Measurements from ENCODE around the gene RAD51B.

RAD51B gene

DNA sequence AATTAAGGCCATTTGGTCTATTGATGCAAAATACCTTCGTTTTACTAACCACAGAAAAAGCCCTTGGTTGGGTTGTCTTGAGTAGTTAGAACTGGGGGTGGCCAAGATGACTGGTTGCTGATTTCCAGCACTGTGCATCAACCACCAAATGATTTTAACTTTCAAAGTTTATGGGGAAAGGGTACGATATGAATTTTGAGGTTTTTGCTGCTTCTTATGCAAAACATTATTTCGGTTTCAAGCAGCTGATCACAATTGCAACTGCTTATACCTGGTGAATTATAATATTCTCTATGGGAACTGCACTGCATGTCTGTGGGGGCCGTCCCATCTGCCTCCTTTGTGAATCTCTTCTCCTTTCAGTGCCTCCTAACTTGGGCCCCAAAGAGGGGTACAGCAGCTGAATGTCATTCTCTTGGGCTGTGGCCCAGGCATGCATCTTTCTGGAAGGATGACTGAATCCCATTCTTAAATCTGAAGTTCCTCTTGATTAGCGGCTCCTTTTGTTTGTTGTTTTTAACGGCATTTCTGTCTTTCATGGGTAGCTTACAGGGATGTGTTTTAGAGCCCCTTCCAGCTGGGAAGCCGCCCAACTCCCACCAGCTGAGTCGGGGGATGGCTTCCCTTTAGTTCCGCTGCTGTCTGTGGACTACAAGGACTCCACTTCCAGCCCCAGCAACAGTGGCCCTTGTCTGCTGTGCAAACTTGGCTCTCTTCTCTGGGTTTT, 493.5 kb downstream of the RAD51B start (continued):
- TF ChIP-seq, protein P1, sequence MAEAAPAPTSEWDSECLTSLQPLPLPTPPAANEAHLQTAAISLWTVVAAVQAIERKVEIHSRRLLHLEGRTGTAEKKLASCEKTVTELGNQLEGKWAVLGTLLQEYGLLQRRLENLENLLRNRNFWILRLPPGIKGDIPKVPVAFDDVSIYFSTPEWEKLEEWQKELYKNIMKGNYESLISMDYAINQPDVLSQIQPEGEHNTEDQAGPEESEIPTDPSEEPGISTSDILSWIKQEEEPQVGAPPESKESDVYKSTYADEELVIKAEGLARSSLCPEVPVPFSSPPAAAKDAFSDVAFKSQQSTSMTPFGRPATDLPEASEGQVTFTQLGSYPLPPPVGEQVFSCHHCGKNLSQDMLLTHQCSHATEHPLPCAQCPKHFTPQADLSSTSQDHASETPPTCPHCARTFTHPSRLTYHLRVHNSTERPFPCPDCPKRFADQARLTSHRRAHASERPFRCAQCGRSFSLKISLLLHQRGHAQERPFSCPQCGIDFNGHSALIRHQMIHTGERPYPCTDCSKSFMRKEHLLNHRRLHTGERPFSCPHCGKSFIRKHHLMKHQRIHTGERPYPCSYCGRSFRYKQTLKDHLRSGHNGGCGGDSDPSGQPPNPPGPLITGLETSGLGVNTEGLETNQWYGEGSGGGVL (tag by site-specific recombination; IDR thresholded peaks at IDR 0.05), result no peak
- TF ChIP-seq SETDB1 (IDR thresholded peaks at IDR 0.05; ENCODE audit: insufficient read length, low read length), result no peak

DNA sequence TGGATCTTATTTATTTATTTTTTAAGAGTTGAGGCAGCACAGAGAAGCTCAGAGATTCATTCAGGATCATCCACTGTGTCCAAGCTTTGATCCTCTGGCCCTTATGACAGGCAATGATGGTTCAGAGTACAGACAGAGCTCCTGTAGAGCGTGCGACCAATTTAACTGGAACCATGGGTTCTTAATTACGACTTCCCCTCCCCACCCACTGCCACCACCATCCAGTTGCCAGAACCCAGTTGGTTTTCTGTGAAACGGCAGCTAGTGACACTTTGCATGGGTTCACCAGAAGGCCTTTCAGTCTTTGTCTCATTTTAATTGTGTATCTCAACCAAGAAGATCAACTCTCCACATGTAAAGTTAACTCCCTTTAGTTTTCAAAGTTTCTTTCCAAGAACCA, 495.1 kb downstream of the RAD51B start:
- H3K27ac ChIP-seq (ENCODE audit: extremely low read depth, low read depth, low read length), result no peak overlapping the region
- no peaks in the 10 kb centered on the region for H3K36me3 ChIP-seq (ENCODE audit: control insufficient read depth in 2 of 2, insufficient read depth in 1 of 2, low read length in 2 of 2)
- H3K4me3 ChIP-seq (ENCODE audit: low read depth, low read length), result no peak overlapping the region
- no peaks in the 10 kb centered on the region for H3K4me1 ChIP-seq (ENCODE audit: control insufficient read depth, insufficient read depth, low read length)
- TF ChIP-seq GLIS2 (tag by site-specific recombination; IDR thresholded peaks at IDR 0.05), result no peak
- no peak for TF ChIP-seq ZNF335 (tag by site-specific recombination; conservative IDR thresholded peaks at IDR 0.05)
- TF ChIP-seq, protein P2, sequence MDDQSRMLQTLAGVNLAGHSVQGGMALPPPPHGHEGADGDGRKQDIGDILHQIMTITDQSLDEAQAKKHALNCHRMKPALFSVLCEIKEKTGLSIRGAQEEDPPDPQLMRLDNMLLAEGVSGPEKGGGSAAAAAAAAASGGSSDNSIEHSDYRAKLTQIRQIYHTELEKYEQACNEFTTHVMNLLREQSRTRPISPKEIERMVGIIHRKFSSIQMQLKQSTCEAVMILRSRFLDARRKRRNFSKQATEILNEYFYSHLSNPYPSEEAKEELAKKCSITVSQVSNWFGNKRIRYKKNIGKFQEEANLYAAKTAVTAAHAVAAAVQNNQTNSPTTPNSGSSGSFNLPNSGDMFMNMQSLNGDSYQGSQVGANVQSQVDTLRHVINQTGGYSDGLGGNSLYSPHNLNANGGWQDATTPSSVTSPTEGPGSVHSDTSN (CRISPR knock-in tag; IDR thresholded peaks at IDR 0.05), result no peak
- no peak for TF ChIP-seq ZNF600 (tag by site-specific recombination; IDR thresholded peaks at IDR 0.05)
- CTCF ChIA-PET, result interaction anchor here (0.7 kb wide), 1 partner anchor 68 kb away, joined by 3 read pairs; no protein-coding TSS in a partner anchor
- no peaks in the 10 kb centered on the region for H3K9me3 ChIP-seq (ENCODE audit: control insufficient read depth, insufficient read depth, low read depth, low read length)
- POLR2A ChIA-PET, result no interaction called here

DNA sequence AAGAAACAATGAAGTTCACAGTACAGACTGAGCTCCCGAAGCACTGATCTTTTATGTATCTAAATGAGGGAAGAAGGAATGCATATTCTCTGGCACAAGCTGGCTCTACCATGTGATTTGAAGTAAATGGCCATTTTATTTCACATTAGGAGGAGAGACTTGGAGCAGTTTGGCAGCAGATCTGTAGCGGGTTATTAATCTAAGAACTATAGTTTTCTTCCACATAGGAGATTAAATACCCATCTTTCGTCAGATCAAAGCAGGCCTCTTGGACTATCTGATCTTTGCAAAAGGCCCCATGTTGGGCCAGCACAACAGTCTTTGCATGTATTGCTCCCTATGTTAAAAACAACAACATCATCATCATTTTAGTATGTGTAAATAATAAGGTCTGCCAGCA, 495.5 kb downstream of the RAD51B start:
- Histone ChIP-seq H3K4me3 (ENCODE audit: low read depth, low read length) (no peak overlapping the region), H3K36me3 (ENCODE audit: control insufficient read depth in 2 of 2, insufficient read depth in 1 of 2, low read length in 2 of 2) (no peaks in the 10 kb centered on the region), H3K9me3 (ENCODE audit: control insufficient read depth, insufficient read depth, low read depth, low read length) (no peaks in the 10 kb centered on the region), H3K27ac (ENCODE audit: extremely low read depth, low read depth, low read length) (no peak overlapping the region), H3K4me1 (ENCODE audit: control insufficient read depth, insufficient read depth, low read length) (no peaks in the 10 kb centered on the region)
- ChIA-PET CTCF (no interaction called here), POLR2A (no interaction called here)
- TF ChIP-seq, protein P2 (CRISPR knock-in tag; IDR thresholded peaks at IDR 0.05), result no peak
- TF ChIP-seq, protein P3, sequence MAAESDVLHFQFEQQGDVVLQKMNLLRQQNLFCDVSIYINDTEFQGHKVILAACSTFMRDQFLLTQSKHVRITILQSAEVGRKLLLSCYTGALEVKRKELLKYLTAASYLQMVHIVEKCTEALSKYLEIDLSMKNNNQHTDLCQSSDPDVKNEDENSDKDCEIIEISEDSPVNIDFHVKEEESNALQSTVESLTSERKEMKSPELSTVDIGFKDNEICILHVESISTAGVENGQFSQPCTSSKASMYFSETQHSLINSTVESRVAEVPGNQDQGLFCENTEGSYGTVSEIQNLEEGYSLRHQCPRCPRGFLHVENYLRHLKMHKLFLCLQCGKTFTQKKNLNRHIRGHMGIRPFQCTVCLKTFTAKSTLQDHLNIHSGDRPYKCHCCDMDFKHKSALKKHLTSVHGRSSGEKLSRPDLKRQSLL (tag by site-specific recombination; IDR thresholded peaks at IDR 0.05), result no peak
- no peak for TF ChIP-seq KLF10 (tag by site-specific recombination; IDR thresholded peaks at IDR 0.05)

DNA sequence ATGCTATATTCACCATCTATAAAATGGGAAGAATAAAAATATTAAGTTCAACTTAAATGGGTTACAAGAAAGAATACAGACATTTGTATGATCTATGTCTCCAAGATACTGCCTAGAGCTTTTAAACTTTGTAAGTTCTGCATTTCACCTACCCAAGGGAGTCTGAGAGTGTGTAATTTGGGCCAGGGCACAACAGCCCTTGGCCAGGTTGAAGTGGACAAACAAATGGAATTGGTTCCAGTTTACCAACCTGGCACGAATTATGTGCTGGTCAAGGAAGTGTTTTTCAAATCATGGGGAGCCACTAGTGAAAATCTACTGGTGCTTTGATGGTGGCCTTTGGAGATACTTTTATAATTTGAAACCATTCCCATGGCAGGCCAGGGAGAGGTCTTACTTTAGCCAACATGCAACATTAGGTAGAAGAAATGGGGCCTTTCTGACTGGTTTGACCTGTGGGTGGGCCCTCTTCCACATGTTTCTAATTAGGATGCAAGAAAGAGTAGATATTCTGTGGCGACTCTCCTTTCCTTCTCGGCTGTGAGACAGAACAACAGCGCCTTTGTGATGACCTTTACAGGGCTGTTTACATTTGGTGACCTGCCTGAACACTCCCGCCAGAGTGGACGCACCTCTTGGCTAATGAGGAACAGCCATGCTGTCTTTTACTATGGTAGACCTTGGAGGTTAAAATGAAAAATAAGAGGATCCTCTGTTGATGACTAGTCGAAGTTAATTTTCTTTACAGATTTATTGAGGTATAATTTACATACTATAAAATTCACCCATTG, 496.7 kb downstream of the RAD51B start:
- POLR2A ChIA-PET, result no interaction called here
- no peak overlapping the region for H3K27ac ChIP-seq (ENCODE audit: extremely low read depth, low read depth, low read length)
- H3K4me1 ChIP-seq (ENCODE audit: control insufficient read depth, insufficient read depth, low read length), result no peaks in the 10 kb centered on the region
- no peak overlapping the region for H3K4me3 ChIP-seq (ENCODE audit: low read depth, low read length)
- CTCF ChIA-PET, result no interaction called here
- TF ChIP-seq ZBTB8A (tag by site-specific recombination; IDR thresholded peaks at IDR 0.05), result no peak
- TF ChIP-seq SCRT2 (tag by site-specific recombination; IDR thresholded peaks at IDR 0.05), result no peak
- no peak for TF ChIP-seq ZNF560 (tag by site-specific recombination; IDR thresholded peaks at IDR 0.05; ENCODE audit: borderline replicate concordance)
- no peak for TF ChIP-seq GLIS1 (tag by site-specific recombination; IDR thresholded peaks at IDR 0.05)
- no peak for TF ChIP-seq FEZF1 (tag by site-specific recombination; IDR thresholded peaks at IDR 0.05)
- H3K9me3 ChIP-seq (ENCODE audit: control insufficient read depth, insufficient read depth, low read depth, low read length), result no peaks in the 10 kb centered on the region
- H3K36me3 ChIP-seq (ENCODE audit: control insufficient read depth in 2 of 2, insufficient read depth in 1 of 2, low read length in 2 of 2), result no peaks in the 10 kb centered on the region

Measured in HEK293 (cell line).